ENCODE measurements around the gene TGFA. TPM values are rescaled to one million over a fixed set of nuclear protein-coding genes. Genes with fewer than 3 reads are reported as not detected.

The TGFA gene
- total and polyA plus RNA-seq, 4 donors: 0.13 to 2.5 (median 1.6) TPM

GRCh38 chr2:70513738-70514137 is 39.9 kb downstream of the TGFA start:
- H3K27me3 ChIP-seq (ENCODE audit: control insufficient read depth in 1 of 2, insufficient read depth in 2 of 2, low read length in 1 of 2): no peaks in the 10 kb centered on the region
- H3K27ac ChIP-seq (ENCODE audit: low read depth in 1 of 2, low read length in 2 of 2): no peak overlapping the region
- intact Hi-C loops (cut with DNase I): no loop called here
- 35 to 44% methylated on average over 4 of the region's 4 CpGs for WGBS, 2 donors
- H3K9me3 ChIP-seq (ENCODE audit: control insufficient read depth, low read length): no peaks in the 10 kb centered on the region
- H3K4me3 ChIP-seq (ENCODE audit: low read length in 2 of 2): no peak overlapping the region
- ATAC-seq (ENCODE audit: low FRiP score): no peak
- no peaks in the 10 kb centered on the region for H3K36me3 ChIP-seq (ENCODE audit: control insufficient read depth in 1 of 2, insufficient read depth in 2 of 2, low read length in 1 of 2)
- DNase-seq: no peak
- no peaks in the 10 kb centered on the region for H3K4me1 ChIP-seq (ENCODE audit: control insufficient read depth in 1 of 2, insufficient read depth in 2 of 2, low read length in 2 of 2)

GRCh38 chr2:70511971-70512729 is 41.5 kb downstream of the TGFA start:
- 72 to 76% methylated on average over 8 of the region's 8 CpGs for WGBS, 2 donors
- Histone ChIP-seq H3K4me3 (ENCODE audit: low read length in 2 of 2) (no peak overlapping the region), H3K9me3 (ENCODE audit: control insufficient read depth, low read length) (no peaks in the 10 kb centered on the region), H3K27me3 (ENCODE audit: control insufficient read depth in 1 of 2, insufficient read depth in 2 of 2, low read length in 1 of 2) (no peaks in the 10 kb centered on the region), H3K4me1 (ENCODE audit: control insufficient read depth in 1 of 2, insufficient read depth in 2 of 2, low read length in 2 of 2) (no peaks in the 10 kb centered on the region), H3K27ac (ENCODE audit: low read depth in 1 of 2, low read length in 2 of 2) (no peak overlapping the region), H3K36me3 (ENCODE audit: control insufficient read depth in 1 of 2, insufficient read depth in 2 of 2, low read length in 1 of 2) (no peaks in the 10 kb centered on the region)
- no peak for DNase-seq
- intact Hi-C loops (cut with DNase I): no loop called here
- ATAC-seq (ENCODE audit: low FRiP score): no peak

GRCh38 chr2:70510313-70510712 is 43.3 kb downstream of the TGFA start:
- 82 to 90% methylated on average over 1 of the region's 1 CpG for WGBS, 2 donors
- no peaks in the 10 kb centered on the region for H3K36me3 ChIP-seq (ENCODE audit: control insufficient read depth in 1 of 2, insufficient read depth in 2 of 2, low read length in 1 of 2)
- no peaks in the 10 kb centered on the region for H3K4me1 ChIP-seq (ENCODE audit: control insufficient read depth in 1 of 2, insufficient read depth in 2 of 2, low read length in 2 of 2)
- DNase-seq (no peak), ATAC-seq (ENCODE audit: low FRiP score) (no peak)
- intact Hi-C loops (cut with DNase I): no loop called here
- no peaks in the 10 kb centered on the region for H3K27me3 ChIP-seq (ENCODE audit: control insufficient read depth in 1 of 2, insufficient read depth in 2 of 2, low read length in 1 of 2)
- no peak overlapping the region for H3K4me3 ChIP-seq (ENCODE audit: low read length in 2 of 2)
- H3K9me3 ChIP-seq (ENCODE audit: control insufficient read depth, low read length): no peaks in the 10 kb centered on the region
- no peak overlapping the region for H3K27ac ChIP-seq (ENCODE audit: low read depth in 1 of 2, low read length in 2 of 2)

- H3K27ac ChIP-seq (ENCODE audit: low read depth in 1 of 2, low read length in 2 of 2): no peak overlapping the region
- no peak overlapping the region for H3K4me3 ChIP-seq (ENCODE audit: low read length in 2 of 2)
- no peak for DNase-seq
- H3K27me3 ChIP-seq (ENCODE audit: control insufficient read depth in 1 of 2, insufficient read depth in 2 of 2, low read length in 1 of 2): no peaks in the 10 kb centered on the region
- 58 to 63% methylated on average over 3 of the region's 3 CpGs for WGBS, 2 donors
- intact Hi-C loops (cut with DNase I): no loop called here
- H3K36me3 ChIP-seq (ENCODE audit: control insufficient read depth in 1 of 2, insufficient read depth in 2 of 2, low read length in 1 of 2): no peaks in the 10 kb centered on the region
- no peaks in the 10 kb centered on the region for H3K9me3 ChIP-seq (ENCODE audit: control insufficient read depth, low read length)
- ATAC-seq (ENCODE audit: low FRiP score): no peak
- H3K4me1 ChIP-seq (ENCODE audit: control insufficient read depth in 1 of 2, insufficient read depth in 2 of 2, low read length in 2 of 2): no peaks in the 10 kb centered on the region
These were observed 44.1 kb downstream of the TGFA start for GRCh38 chr2:70509565-70509964.

DNA sequence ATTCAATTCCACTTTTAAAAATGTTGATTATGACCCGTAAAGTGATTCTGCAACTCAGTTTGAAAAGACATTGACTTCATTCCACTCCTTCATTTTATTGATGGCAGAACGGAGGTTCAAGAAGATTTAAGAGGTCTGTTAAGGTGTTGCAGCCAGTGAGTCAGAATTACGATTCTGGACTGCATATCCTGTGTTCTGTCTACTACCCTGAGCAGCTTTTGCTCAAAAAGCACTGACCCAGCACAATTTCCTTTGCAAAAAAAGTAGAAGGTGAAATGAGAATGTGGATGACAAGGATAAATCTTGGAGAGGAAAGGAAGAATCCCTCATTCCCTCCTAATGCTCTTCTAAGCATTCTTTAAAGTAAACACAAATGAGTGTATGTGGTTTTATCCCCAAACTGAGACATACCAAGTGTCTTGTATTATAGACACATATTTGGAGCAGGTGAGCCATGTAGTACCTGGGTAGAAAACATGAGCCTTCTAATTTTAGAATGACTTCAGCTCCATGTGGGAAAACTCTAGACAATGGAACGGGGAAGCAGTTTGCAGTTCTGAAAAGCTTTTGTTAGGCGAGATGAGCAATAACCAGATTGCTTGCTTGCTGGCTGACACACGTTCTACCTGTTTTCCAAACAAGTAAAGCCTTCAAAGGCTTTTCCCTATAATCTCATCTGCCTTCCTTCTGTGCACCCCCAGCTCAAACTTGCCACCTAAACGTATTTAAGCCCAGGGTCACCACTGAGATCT is 44.7 kb downstream of the TGFA start:
- WGBS, 2 donors: 48 to 55% methylated on average over 7 of the region's 7 CpGs
- H3K27me3 ChIP-seq (ENCODE audit: control insufficient read depth in 1 of 2, insufficient read depth in 2 of 2, low read length in 1 of 2): no peaks in the 10 kb centered on the region
- no peaks in the 10 kb centered on the region for H3K36me3 ChIP-seq (ENCODE audit: control insufficient read depth in 1 of 2, insufficient read depth in 2 of 2, low read length in 1 of 2)
- no peaks in the 10 kb centered on the region for H3K4me1 ChIP-seq (ENCODE audit: control insufficient read depth in 1 of 2, insufficient read depth in 2 of 2, low read length in 2 of 2)
- no peak overlapping the region for H3K27ac ChIP-seq (ENCODE audit: low read depth in 1 of 2, low read length in 2 of 2)
- intact Hi-C loops (cut with DNase I): no loop called here
- H3K9me3 ChIP-seq (ENCODE audit: control insufficient read depth, low read length): no peaks in the 10 kb centered on the region
- DNase-seq (no peak), ATAC-seq (ENCODE audit: low FRiP score) (no peak)
- no peak overlapping the region for H3K4me3 ChIP-seq (ENCODE audit: low read length in 2 of 2)

- intact Hi-C loops (cut with DNase I): no loop called here
- H3K9me3 ChIP-seq (ENCODE audit: control insufficient read depth, low read length): peaks cover 2% of the 10 kb centered on the region
- 54 to 65% methylated on average over 8 of the region's 8 CpGs for WGBS, 2 donors
- H3K27ac ChIP-seq (ENCODE audit: low read depth in 1 of 2, low read length in 2 of 2): no peak overlapping the region
- no peaks in the 10 kb centered on the region for H3K36me3 ChIP-seq (ENCODE audit: control insufficient read depth in 1 of 2, insufficient read depth in 2 of 2, low read length in 1 of 2)
- H3K4me1 ChIP-seq (ENCODE audit: control insufficient read depth in 1 of 2, insufficient read depth in 2 of 2, low read length in 2 of 2): no peaks in the 10 kb centered on the region
- ATAC-seq (ENCODE audit: low FRiP score) (no peak), DNase-seq (no peak)
- H3K4me3 ChIP-seq (ENCODE audit: low read length in 2 of 2): no peak overlapping the region
- H3K27me3 ChIP-seq (ENCODE audit: control insufficient read depth in 1 of 2, insufficient read depth in 2 of 2, low read length in 1 of 2): peaks cover 0 to 2% of the 10 kb centered on the region in 2 donors
These were observed 47.8 kb downstream of the TGFA start for GRCh38 chr2:70505613-70506391.

- Histone ChIP-seq H3K9me3 (ENCODE audit: control insufficient read depth, low read length) (peaks cover 2% of the 10 kb centered on the region), H3K4me3 (ENCODE audit: low read length in 2 of 2) (no peak overlapping the region), H3K27me3 (ENCODE audit: control insufficient read depth in 1 of 2, insufficient read depth in 2 of 2, low read length in 1 of 2) (peaks cover 0 to 2% of the 10 kb centered on the region in 2 donors), H3K36me3 (ENCODE audit: control insufficient read depth in 1 of 2, insufficient read depth in 2 of 2, low read length in 1 of 2) (no peaks in the 10 kb centered on the region), H3K27ac (ENCODE audit: low read depth in 1 of 2, low read length in 2 of 2) (no peak overlapping the region), H3K4me1 (ENCODE audit: control insufficient read depth in 1 of 2, insufficient read depth in 2 of 2, low read length in 2 of 2) (no peaks in the 10 kb centered on the region)
- no peak for ATAC-seq (ENCODE audit: low FRiP score)
- intact Hi-C loops (cut with DNase I): no loop called here
- DNase-seq: no peak
These were observed 48.9 kb downstream of the TGFA start for GRCh38 chr2:70504750-70505149.

DNA sequence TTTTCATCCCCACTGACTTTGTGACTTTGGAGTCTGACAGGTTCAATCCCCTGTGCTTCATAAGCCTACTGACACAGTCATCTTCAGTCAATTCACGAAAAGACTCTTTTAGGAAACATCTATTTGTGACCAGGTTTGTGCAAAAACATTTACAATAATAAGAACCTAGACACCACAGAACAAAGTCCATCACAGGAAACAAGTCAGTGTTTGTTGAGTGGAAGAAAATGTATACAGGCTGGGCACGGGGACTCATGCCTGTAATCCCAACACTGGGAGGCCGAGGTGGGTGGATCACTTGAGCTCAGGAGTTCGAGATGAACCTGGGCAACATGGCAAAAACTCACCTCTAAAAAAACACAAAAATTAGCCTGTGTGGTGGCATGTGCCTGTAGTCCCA is 49.7 kb downstream of the TGFA start:
- Histone ChIP-seq H3K4me1 (ENCODE audit: control insufficient read depth in 1 of 2, insufficient read depth in 2 of 2, low read length in 2 of 2) (no peaks in the 10 kb centered on the region), H3K4me3 (ENCODE audit: low read length in 2 of 2) (no peak overlapping the region), H3K27ac (ENCODE audit: low read depth in 1 of 2, low read length in 2 of 2) (no peak overlapping the region), H3K36me3 (ENCODE audit: control insufficient read depth in 1 of 2, insufficient read depth in 2 of 2, low read length in 1 of 2) (no peaks in the 10 kb centered on the region), H3K27me3 (ENCODE audit: control insufficient read depth in 1 of 2, insufficient read depth in 2 of 2, low read length in 1 of 2) (peaks cover 0 to 2% of the 10 kb centered on the region in 2 donors), H3K9me3 (ENCODE audit: control insufficient read depth, low read length) (peaks cover 2% of the 10 kb centered on the region)
- WGBS, 2 donors: 79 to 82% methylated on average over 4 of the region's 4 CpGs
- no peak for DNase-seq
- intact Hi-C loops (cut with DNase I): no loop called here
- ATAC-seq (ENCODE audit: low FRiP score): no peak

All from aorta (tissue), 5 donors.